ENCODE measurements around the gene XRN2. TPM values are rescaled to one million over a fixed set of nuclear protein-coding genes. Genes with fewer than 3 reads are reported as not detected.

XRN2 gene
- polyA plus RNA-seq, 3 donors, result 53.1 to 111 (median 101) TPM

- 100% methylated on average over 3 of the region's 4 CpGs for WGBS (ENCODE audit: insufficient coverage)
- H3K4me2 ChIP-seq (replicated peaks; ENCODE audit: extremely low read depth, low read length, poor library complexity, severe bottlenecking), result no peak overlapping the region
Observed at GRCh38 chr20:21432911-21433310, 129.8 kb downstream of the XRN2 start.

GRCh38 chr20:21433329-21433890, 130.3 kb downstream of the XRN2 start:
- TF ChIP-seq CTCF (IDR thresholded peaks at IDR 0.05), result no peak
- Histone ChIP-seq H4K20me1 (ENCODE audit: insufficient read depth, low read length) (no peaks in the 10 kb centered on the region), H3K27ac (ENCODE audit: low read depth in 1 of 2, low read length in 2 of 2) (no peak overlapping the region), H3K79me2 (ENCODE audit: insufficient read depth, low read length) (no peaks in the 10 kb centered on the region), H2AFZ (ENCODE audit: insufficient read depth, low read depth, low read length, poor library complexity, severe bottlenecking) (no peak overlapping the region), H3K27me3 (ENCODE audit: control insufficient read depth in 2 of 2, insufficient read depth in 2 of 2, low read length in 2 of 2) (peaks cover 2 to 12% of the 10 kb centered on the region in 2 donors), H3K4me3 (replicated peaks in 1 of 3; ENCODE audit: low read depth in 2 of 3, low read length in 3 of 3) (no peak overlapping the region), H3K4me2 (replicated peaks; ENCODE audit: extremely low read depth, low read length, poor library complexity, severe bottlenecking) (no peak overlapping the region), H3K9ac (ENCODE audit: insufficient read depth, low read length, poor library complexity, severe bottlenecking) (no peak overlapping the region), H3K36me3 (replicated peaks in 1 of 2; ENCODE audit: control insufficient read depth in 1 of 2, insufficient read depth in 2 of 2, low read length in 2 of 2) (no peaks in the 10 kb centered on the region), H3K9me3 (replicated peaks in 1 of 2; ENCODE audit: control insufficient read depth in 1 of 2, insufficient read depth in 1 of 2, low read length in 2 of 2) (no peaks in the 10 kb centered on the region), H3K4me1 (ENCODE audit: control insufficient read depth in 1 of 2, insufficient read depth in 2 of 2, low read length in 2 of 2) (no peaks in the 10 kb centered on the region)
- Mint-ChIP-seq H3K4me1 (no peaks in the 10 kb centered on the region), H3K36me3 (no peaks in the 10 kb centered on the region), H3K4me3 (no peak overlapping the region), H3K27ac (no peak overlapping the region), H3K9me3 (peaks cover 0 to 3% (median 0%) of the 10 kb centered on the region in 7 donors), H3K27me3 (ENCODE audit: low read depth in 3 of 3) (peaks cover 9 to 22% (median 16%) of the 10 kb centered on the region in 3 donors)
- DNase-seq, result no peak
- intact Hi-C loops (cut with micrococcal nuclease), result no loop called here
- WGBS (ENCODE audit: insufficient coverage), result 60% methylated on average over 1 of the region's 2 CpGs

More at GRCh38 chr20:21432911-21433310, 129.8 kb downstream of the XRN2 start:
- Mint-ChIP-seq H3K36me3 (no peaks in the 10 kb centered on the region), H3K4me1 (no peaks in the 10 kb centered on the region), H3K4me3 (no peak overlapping the region), H3K27me3 (ENCODE audit: low read depth in 3 of 3) (peaks cover 9 to 24% (median 19%) of the 10 kb centered on the region in 3 donors), H3K27ac (no peak overlapping the region), H3K9me3 (peaks cover 0 to 3% (median 0%) of the 10 kb centered on the region in 7 donors)
- Histone ChIP-seq H3K79me2 (ENCODE audit: insufficient read depth, low read length) (no peaks in the 10 kb centered on the region), H3K4me1 (ENCODE audit: control insufficient read depth in 1 of 2, insufficient read depth in 2 of 2, low read length in 2 of 2) (no peaks in the 10 kb centered on the region), H3K4me3 (replicated peaks in 1 of 3; ENCODE audit: low read depth in 2 of 3, low read length in 3 of 3) (no peak overlapping the region), H3K9ac (ENCODE audit: insufficient read depth, low read length, poor library complexity, severe bottlenecking) (no peak overlapping the region), H3K27me3 (ENCODE audit: control insufficient read depth in 2 of 2, insufficient read depth in 2 of 2, low read length in 2 of 2) (peaks cover 2 to 12% of the 10 kb centered on the region in 2 donors), H3K27ac (ENCODE audit: low read depth in 1 of 2, low read length in 2 of 2) (no peak overlapping the region), H4K20me1 (ENCODE audit: insufficient read depth, low read length) (no peaks in the 10 kb centered on the region), H3K36me3 (replicated peaks in 1 of 2; ENCODE audit: control insufficient read depth in 1 of 2, insufficient read depth in 2 of 2, low read length in 2 of 2) (no peaks in the 10 kb centered on the region), H2AFZ (ENCODE audit: insufficient read depth, low read depth, low read length, poor library complexity, severe bottlenecking) (no peak overlapping the region), H3K9me3 (replicated peaks in 1 of 2; ENCODE audit: control insufficient read depth in 1 of 2, insufficient read depth in 1 of 2, low read length in 2 of 2) (no peaks in the 10 kb centered on the region)
- intact Hi-C loops (cut with micrococcal nuclease), result no loop called here
- no peak for TF ChIP-seq CTCF (IDR thresholded peaks at IDR 0.05)
- no peak for DNase-seq

All from CD14-positive monocyte (primary cell).